Cerebellar nuclear complex (tissue), 1 donor: ENCODE results near the gene ZNF366.

Experiments used
- DNase-seq, 2 experiments: peaks; one replicate each; lab custom pipeline; 2025; lab: John Stamatoyannopoulos, UW

Gene ZNF366

GRCh38 chr5:72441094-72441723 is 66.0 kb downstream of the ZNF366 start:
- no peak for DNase-seq

GRCh38 chr5:72440207-72440638 is 67.0 kb downstream of the ZNF366 start:
- no peak for DNase-seq

- DNase-seq, result no peak
Observed at GRCh38 chr5:72439192-72439591, 68.0 kb downstream of the ZNF366 start.

GRCh38 chr5:72438141-72438540 is 69.1 kb downstream of the ZNF366 start:
- DNase-seq, result no peak

- no peak for DNase-seq
Observed at GRCh38 chr5:72436796-72437471, 70.3 kb downstream of the ZNF366 start.

GRCh38 chr5:72434781-72435437 is 72.3 kb downstream of the ZNF366 start:
- no peak for DNase-seq

- DNase-seq, result no peak
Observed at GRCh38 chr5:72434056-72434780, 73.0 kb downstream of the ZNF366 start.

GRCh38 chr5:72433522-72433921 is 73.7 kb downstream of the ZNF366 start:
- no peak for DNase-seq

GRCh38 chr5:72428669-72429068 is 78.5 kb downstream of the ZNF366 start:
- DNase-seq, result no peak

GRCh38 chr5:72427488-72428437 is 79.4 kb downstream of the ZNF366 start:
- DNase-seq, result no peak

GRCh38 chr5:72427016-72427415 is 80.2 kb downstream of the ZNF366 start:
- no peak for DNase-seq

GRCh38 chr5:72426019-72426418 is 81.2 kb downstream of the ZNF366 start:
- no peak for DNase-seq

GRCh38 chr5:72418271-72418670 is 88.9 kb downstream of the ZNF366 start:
- no peak for DNase-seq

GRCh38 chr5:72417333-72418062 is 89.7 kb downstream of the ZNF366 start:
- no peak for DNase-seq

GRCh38 chr5:72415616-72416325 is 91.4 kb downstream of the ZNF366 start:
- DNase-seq, result no peak

GRCh38 chr5:72412283-72413055 is 94.7 kb downstream of the ZNF366 start:
- no peak for DNase-seq

- no peak for DNase-seq
Observed at GRCh38 chr5:72410688-72411295, 96.4 kb downstream of the ZNF366 start.

- no peak for DNase-seq
Observed at GRCh38 chr5:72408603-72409002, 98.6 kb downstream of the ZNF366 start.

GRCh38 chr5:72408127-72408526 is 99.1 kb downstream of the ZNF366 start:
- DNase-seq, result no peak
